HepG2 (cell line): ENCODE measurements around the gene WDSUB1. TPM values are rescaled to one million over a fixed set of nuclear protein-coding genes. Genes with fewer than 3 reads are reported as not detected.

Experiments
- ATAC-seq: fragments of 200-7000 bp; cut with Tn5 transposase; 3 replicates; pipeline ENCODE4 v1.9.1; 2020; ENCODE audit warnings: mild to moderate bottlenecking, moderate library complexity
- BruUV-seq: library from RNA; stranded (reverse); fragments of 400-500 nt; replicated peaks from 2 replicates; lab custom pipeline; 2021; lab: Mats Ljungman, UMichigan
- CTCF ChIA-PET: fragments of 300-600 bp; formaldehyde crosslinking; extraction: SDS; loops from one replicate; lab custom pipeline; 2021; ENCODE audit warnings: low total read pairs, inconsistent platforms, low intra/inter-chr PET ratio; lab: Yijun Ruan, JAX
- POLR2A ChIA-PET: fragments of 350-600 bp; sonication (Branson Sonifier 250); formaldehyde crosslinking; loops from one replicate; lab custom pipeline; 2020; ENCODE audit warnings: antibody characterized with exemption, inconsistent platforms; lab: Yijun Ruan, JAX
- DNase-seq: peaks from one replicate; pipeline ENCODE4 v3.0.0-alpha.2; 2015; ENCODE audit warnings: low spot score
- FAIRE-seq: peaks from 3 replicates; lab custom pipeline; 2011; peaks lifted over from hg19 to GRCh38; lab: Jason Lieb, UNC
- H2AFZ ChIP-seq: one replicate; pipeline ENCODE4 v1.6.1; 2011; ENCODE audit warnings: low read length, inconsistent platforms
- H3K27ac ChIP-seq: fragments of 300-600 bp; 3 replicates; pipeline ENCODE4 v1.8.0; 2011; ENCODE audit warnings: mixed run types, mild to moderate bottlenecking, mixed read lengths, low read length, inconsistent platforms; ENCODE audit not compliant: insufficient read depth; ENCODE audit errors: extremely low read length
- H3K27me3 ChIP-seq, 2 experiments: fragments of 200-600 bp in 1 of 2; 2 replicates in 1 of 2; 3 replicates in 1 of 2; pipeline versions ENCODE4 v1.6.0 to v1.8.0; 2011; ENCODE audit warnings: low read length in 2 of 2, mild to moderate bottlenecking in 2 of 2, moderate library complexity in 2 of 2, inconsistent platforms in 1 of 2; ENCODE audit not compliant: insufficient read depth in 2 of 2, control insufficient read depth in 1 of 2
- H3K36me3 ChIP-seq, 2 experiments: fragments of 200-600 bp in 1 of 2; replicated peaks in 1 of 2; 2 replicates in 1 of 2; 3 replicates in 1 of 2; pipeline versions ENCODE4 v1.5.1 to v1.8.0; 2011; ENCODE audit warnings: low read length in 2 of 2, inconsistent platforms in 1 of 2; ENCODE audit not compliant: insufficient read depth in 2 of 2, control insufficient read depth in 1 of 2
- H3K4me1 ChIP-seq: 2 replicates; pipeline ENCODE4 v1.5.1; 2012; ENCODE audit warnings: low read length, inconsistent platforms; ENCODE audit not compliant: insufficient read depth
- H3K4me2 ChIP-seq: 2 replicates; pipeline ENCODE4 v1.6.0; 2011; ENCODE audit warnings: low read depth, low read length, inconsistent platforms
- H3K4me3 ChIP-seq, 3 experiments: fragments of 200-600 bp in 1 of 3; sonication (generic), shearing (Covaris generic) in 1 of 3; replicated peaks in 1 of 3; 2 replicates each; pipeline ENCODE4 v1.5.1; 2011 to 2016; ENCODE audit warnings: low read length in 3 of 3, inconsistent platforms in 2 of 3, low read depth in 2 of 3, mild to moderate bottlenecking in 2 of 3, control low read depth in 1 of 3, mixed read lengths in 1 of 3; ENCODE audit not compliant: insufficient read depth in 1 of 3
- H3K79me2 ChIP-seq: one replicate; pipeline ENCODE4 v1.6.1; 2011; ENCODE audit warnings: low read length, inconsistent platforms; ENCODE audit not compliant: insufficient read depth
- H3K9ac ChIP-seq: 2 replicates; pipeline ENCODE4 v1.6.0; 2011; ENCODE audit warnings: mild to moderate bottlenecking, low read depth, low read length, inconsistent platforms; ENCODE audit not compliant: insufficient read depth
- H3K9me3 ChIP-seq: 2 replicates; pipeline ENCODE4 v1.5.1; 2012; ENCODE audit warnings: mild to moderate bottlenecking, low read length
- H4K20me1 ChIP-seq: 2 replicates; pipeline ENCODE4 v1.6.0; 2011; ENCODE audit warnings: inconsistent platforms, mild to moderate bottlenecking, low read length, moderate library complexity; ENCODE audit not compliant: insufficient read depth
- HNRNPUL1 ChIP-seq: fragments of 200-400 bp; formaldehyde crosslinking; IDR thresholded peaks from 2 replicates; pipeline ENCODE4 v1.6.1; 2017; ENCODE audit warnings: low read depth, mild to moderate bottlenecking, low read length, moderate library complexity
- ZNF33A ChIP-seq: sonication (generic); formaldehyde crosslinking; IDR thresholded peaks from 2 replicates; pipeline ENCODE4 v1.5.1; 2020; ENCODE audit warnings: missing genetic modification reagents, mild to moderate bottlenecking, moderate library complexity, borderline replicate concordance
- ZNF775 ChIP-seq: sonication (generic); formaldehyde crosslinking; IDR thresholded peaks from 2 replicates; pipeline ENCODE4 v1.4.0; 2020; ENCODE audit warnings: missing genetic modification reagents, mild to moderate bottlenecking, moderate library complexity, borderline replicate concordance
- in situ Hi-C: cut with HindIII; loops from 2 replicates; pipeline ENCODE4 v1.10.0; 2017; ENCODE audit warnings: low pct_unique_long_range_greater_than_20kb; ENCODE audit not compliant: extremely low pct_ligation_motif_present
- intact Hi-C: fragments of 100-400 bp; cut with micrococcal nuclease; formaldehyde crosslinking; loops from one replicate; pipeline ENCODE4 v1.10.0; 2022; ENCODE audit not compliant: unreplicated experiment
- polyA plus RNA-seq, 8 experiments: library from polyadenylated mRNA; depleted of rRNA in 3 of 8; stranded (reverse) in 7 of 8; unstranded in 1 of 8; fragments of >200 nt; fragmentation: Illumina TruSeq in 4 of 8; extraction: Trizol in 4 of 8; gene quantifications; 2 replicates each; pipeline versions ENCODE4 v1.2.1 to v1.2.3, GENCODE V29; 2011 to 2016; ENCODE audit warnings: low read depth in 4 of 8, missing spikeins in 1 of 8, mixed read lengths in 1 of 8; ENCODE audit not compliant: insufficient read depth in 1 of 8
- total RNA-seq, 5 experiments: library from RNA; depleted of rRNA; stranded (reverse); fragments of >200 nt; fragmentation: Illumina TruSeq; extraction: Trizol; gene quantifications; 2 replicates each; pipeline ENCODE4 v1.2.3, GENCODE V29; 2016; ENCODE audit warnings: low read depth in 1 of 5
- TF ChIP-seq, protein P1 (sequence below), 2 experiments: sonication (generic) in 1 of 2; formaldehyde crosslinking in 1 of 2; IDR thresholded peaks; 2 replicates each; pipeline versions ENCODE4 v1.4.0 to v1.6.1; 2016 to 2020; ENCODE audit warnings: borderline replicate concordance in 1 of 2, low read depth in 1 of 2, mild to moderate bottlenecking in 1 of 2, missing genetic modification reagents in 1 of 2

The WDSUB1 gene
- total and polyA plus RNA-seq, 2 of the 13 experiments (the other 11 are each of a cell fraction or from before 2014, with no cell fraction given): 10.1 to 10.7 TPM

- H3K79me2 ChIP-seq: no peaks in the 10 kb centered on the region
- TF ChIP-seq ZNF33A (CRISPR knock-in tag) (no peak), ZNF775 (CRISPR knock-in tag) (peak; percentile 65; the same call in 1 of the 2 replicates), HNRNPUL1 (0 out of 2 replicates have a peak, but pooled peaks have one; percentile 57)
- TF ChIP-seq, protein P1, sequence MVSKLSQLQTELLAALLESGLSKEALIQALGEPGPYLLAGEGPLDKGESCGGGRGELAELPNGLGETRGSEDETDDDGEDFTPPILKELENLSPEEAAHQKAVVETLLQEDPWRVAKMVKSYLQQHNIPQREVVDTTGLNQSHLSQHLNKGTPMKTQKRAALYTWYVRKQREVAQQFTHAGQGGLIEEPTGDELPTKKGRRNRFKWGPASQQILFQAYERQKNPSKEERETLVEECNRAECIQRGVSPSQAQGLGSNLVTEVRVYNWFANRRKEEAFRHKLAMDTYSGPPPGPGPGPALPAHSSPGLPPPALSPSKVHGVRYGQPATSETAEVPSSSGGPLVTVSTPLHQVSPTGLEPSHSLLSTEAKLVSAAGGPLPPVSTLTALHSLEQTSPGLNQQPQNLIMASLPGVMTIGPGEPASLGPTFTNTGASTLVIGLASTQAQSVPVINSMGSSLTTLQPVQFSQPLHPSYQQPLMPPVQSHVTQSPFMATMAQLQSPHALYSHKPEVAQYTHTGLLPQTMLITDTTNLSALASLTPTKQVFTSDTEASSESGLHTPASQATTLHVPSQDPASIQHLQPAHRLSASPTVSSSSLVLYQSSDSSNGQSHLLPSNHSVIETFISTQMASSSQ (IDR thresholded peaks at IDR 0.05; ENCODE audit: low read depth): peak; percentile 71; the same call in 1 of the 2 replicates
- TF ChIP-seq, protein P1 (CRISPR knock-in tag; IDR thresholded peaks at IDR 0.05; ENCODE audit: borderline replicate concordance): no peak
- no peak overlapping the region for H3K27ac ChIP-seq
- CTCF ChIA-PET: no interaction called here
- H3K27me3 ChIP-seq: no peaks in the 10 kb centered on the region
- no peak overlapping the region for H3K4me3 ChIP-seq
- POLR2A ChIA-PET: no interaction called here
- no peak overlapping the region for H3K9ac ChIP-seq
- no peak overlapping the region for H3K4me2 ChIP-seq
- H2AFZ ChIP-seq: no peak overlapping the region
- intact Hi-C loops: no loop called here
- 0 out of 5 replicates have a peak, but pooled peaks cover 0 to 5% of the 10 kb centered on the region in 2 experiments for H3K36me3 ChIP-seq
- H3K4me1 ChIP-seq: peaks cover 11% of the 10 kb centered on the region
- peak; percentile 19 for DNase-seq
- no TSS peak for BruUV-seq
- no peaks in the 10 kb centered on the region for H3K9me3 ChIP-seq
- ATAC-seq: peak; percentile 72
- FAIRE-seq: no peak
- H4K20me1 ChIP-seq: no peaks in the 10 kb centered on the region
- in situ Hi-C loops: no loop called here
Measured at GRCh38 chr2:159322419-159322818, 35.9 kb upstream of the WDSUB1 start.
